ENCODE data around the gene MYL6.
A peak's percentile ranks its signal among the peaks of the same experiment; 100 is the strongest.

The MYL6 gene

GRCh38 chr12:56129206-56129941 is 28.8 kb upstream of the MYL6 start:
- DNase-seq (ENCODE audit: low spot score) = peak; percentile 48

GRCh38 chr12:56129942-56130495 is 28.1 kb upstream of the MYL6 start:
- no peak for DNase-seq (ENCODE audit: low spot score)

GRCh38 chr12:56130876-56131275 is 27.3 kb upstream of the MYL6 start:
- no peak for DNase-seq (ENCODE audit: low spot score)

GRCh38 chr12:56134897-56135296 is 23.3 kb upstream of the MYL6 start:
- DNase-seq (ENCODE audit: low spot score) = no peak

GRCh38 chr12:56137853-56138571 is 20.1 kb upstream of the MYL6 start:
- DNase-seq (ENCODE audit: low spot score) = no peak

- no peak for DNase-seq (ENCODE audit: low spot score)
Measured at GRCh38 chr12:56141946-56142784, 16.0 kb upstream of the MYL6 start.

GRCh38 chr12:56143217-56143616 is 14.9 kb upstream of the MYL6 start:
- DNase-seq (ENCODE audit: low spot score) = no peak

- no peak for DNase-seq (ENCODE audit: low spot score)
Measured at GRCh38 chr12:56143870-56144269, 14.3 kb upstream of the MYL6 start.

GRCh38 chr12:56145217-56145616 is 12.9 kb upstream of the MYL6 start:
- no peak for DNase-seq (ENCODE audit: low spot score)

GRCh38 chr12:56146492-56147460 is 11.4 kb upstream of the MYL6 start:
- no peak for DNase-seq (ENCODE audit: low spot score)

GRCh38 chr12:56150563-56150962 is 7.6 kb upstream of the MYL6 start:
- peak; percentile 74 for DNase-seq (ENCODE audit: low spot score)

- peak; percentile 67 for DNase-seq (ENCODE audit: low spot score)
Measured at GRCh38 chr12:56151672-56152131, 6.5 kb upstream of the MYL6 start.

GRCh38 chr12:56152132-56152755 is 5.9 kb upstream of the MYL6 start, which contains the start of gene MYL6B:
MYL6B (plus strand) TSS chr12:56152587; CDS start chr12:56153919, 1,332 bp downstream.
- DNase-seq (ENCODE audit: low spot score) = peak; percentile 91

GRCh38 chr12:56152756-56153677 is 5.1 kb upstream of the MYL6 start:
- DNase-seq (ENCODE audit: low spot score) = no peak

GRCh38 chr12:56153678-56154065 is 4.5 kb upstream of the MYL6 start:
- no peak for DNase-seq (ENCODE audit: low spot score)

GRCh38 chr12:56154246-56154771 is 3.9 kb upstream of the MYL6 start:
- DNase-seq (ENCODE audit: low spot score) = no peak

- DNase-seq (ENCODE audit: low spot score) = no peak
Measured at GRCh38 chr12:56154818-56155217, 3.3 kb upstream of the MYL6 start.

GRCh38 chr12:56155256-56155845 is 2.8 kb upstream of the MYL6 start:
- no peak for DNase-seq (ENCODE audit: low spot score)

All from hematopoietic multipotent progenitor cell treated with erythropoietin and hydrocortisone succinate and interleukin-3 and kit ligand, for 17 days (in vitro differentiated cells).